BLaER1 (cell line): ENCODE results near the gene SH3TC1.

Experiments
- H3K27ac ChIP-seq: shearing (Covaris generic); formaldehyde crosslinking; 2 replicates; pipeline ENCODE4 v1.8.1; 2022
- H3K27me3 ChIP-seq: shearing (Covaris generic); formaldehyde crosslinking; 2 replicates; pipeline ENCODE4 v1.8.1; 2022
- H3K36me3 ChIP-seq: shearing (Covaris generic); formaldehyde crosslinking; 2 replicates; pipeline ENCODE4 v1.8.1; 2022
- H3K4me1 ChIP-seq: shearing (Covaris generic); formaldehyde crosslinking; 2 replicates; pipeline ENCODE4 v1.8.1; 2022
- H3K4me2 ChIP-seq: shearing (Covaris generic); formaldehyde crosslinking; 2 replicates; pipeline ENCODE4 v1.8.1; 2022
- H3K4me3 ChIP-seq: shearing (Covaris generic); formaldehyde crosslinking; 2 replicates; pipeline ENCODE4 v1.8.1; 2022
- H3K9ac ChIP-seq: shearing (Covaris generic); formaldehyde crosslinking; 2 replicates; pipeline ENCODE4 v1.8.1; 2022
- H3K9me3 ChIP-seq: shearing (Covaris generic); formaldehyde crosslinking; 2 replicates; pipeline ENCODE4 v1.8.1; 2022
- H4K20me1 ChIP-seq: shearing (Covaris generic); formaldehyde crosslinking; 2 replicates; pipeline ENCODE4 v1.8.1; 2022
- Cebpa-rat ChIP-seq: shearing (Covaris generic); IDR thresholded peaks from 2 replicates; pipeline ENCODE4 v1.8.1; 2022

The SH3TC1 gene

GRCh38 chr4:8179771-8180170 lies 19.3 kb upstream of the SH3TC1 start:
- Histone ChIP-seq H3K36me3 (no peaks in the 10 kb centered on the region), H3K4me2 (no peak overlapping the region), H3K4me3 (no peak overlapping the region), H3K9ac (no peak overlapping the region), H4K20me1 (no peaks in the 10 kb centered on the region), H3K27ac (no peak overlapping the region), H3K27me3 (no peaks in the 10 kb centered on the region), H3K4me1 (peaks cover 20% of the 10 kb centered on the region), H3K9me3 (no peaks in the 10 kb centered on the region)
- no peak for TF ChIP-seq Cebpa-rat

DNA sequence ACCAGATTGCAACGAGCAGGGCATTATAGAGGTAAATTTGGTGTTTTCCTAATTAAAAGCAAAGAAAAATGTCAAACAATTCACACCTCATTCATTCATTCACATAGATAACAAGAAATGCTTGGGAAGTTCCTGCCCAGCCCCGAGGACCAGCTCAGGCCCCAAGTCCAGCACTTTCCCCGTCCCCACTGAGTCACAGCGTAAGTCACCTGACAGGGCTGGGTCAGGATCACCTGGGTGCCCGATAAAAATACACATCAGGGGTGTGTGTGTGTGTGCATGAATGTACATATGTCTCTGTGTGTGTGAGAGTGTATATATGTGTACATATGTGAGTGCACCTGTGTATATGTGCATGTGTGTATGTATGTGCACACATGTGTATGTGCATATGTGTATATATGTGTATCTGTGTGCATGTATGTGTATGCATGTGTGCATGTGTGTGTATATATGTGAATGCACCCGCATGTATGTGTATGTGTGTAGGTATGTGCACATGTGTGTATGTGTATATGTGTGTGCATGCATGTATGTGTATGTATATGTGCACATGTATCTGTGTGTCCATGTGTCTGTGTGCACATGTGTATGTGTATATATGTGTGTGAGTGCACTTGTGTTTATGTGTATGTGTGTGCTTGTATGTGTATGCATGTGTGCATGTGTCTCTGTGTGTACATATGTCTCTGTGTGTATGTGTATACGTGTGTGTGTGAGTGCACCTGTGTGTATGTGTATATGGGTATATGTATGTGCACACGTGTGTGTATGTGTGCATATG lies 18.6 kb upstream of the SH3TC1 start:
- TF ChIP-seq Cebpa-rat: no peak
- no peak overlapping the region for H3K4me3 ChIP-seq
- no peak overlapping the region for H3K9ac ChIP-seq
- peaks cover 27% of the 10 kb centered on the region for H3K4me1 ChIP-seq
- no peaks in the 10 kb centered on the region for H3K27me3 ChIP-seq
- H3K27ac ChIP-seq: no peak overlapping the region
- H3K36me3 ChIP-seq: no peaks in the 10 kb centered on the region
- H3K9me3 ChIP-seq: no peaks in the 10 kb centered on the region
- no peaks in the 10 kb centered on the region for H4K20me1 ChIP-seq
- no peak overlapping the region for H3K4me2 ChIP-seq

GRCh38 chr4:8181119-8181518 lies 18.0 kb upstream of the SH3TC1 start:
- Histone ChIP-seq H3K9me3 (no peaks in the 10 kb centered on the region), H3K27me3 (no peaks in the 10 kb centered on the region), H4K20me1 (no peaks in the 10 kb centered on the region), H3K4me2 (no peak overlapping the region), H3K36me3 (no peaks in the 10 kb centered on the region), H3K27ac (no peak overlapping the region), H3K4me3 (no peak overlapping the region), H3K4me1 (peaks cover 33% of the 10 kb centered on the region), H3K9ac (no peak overlapping the region)
- TF ChIP-seq Cebpa-rat: no peak

- Histone ChIP-seq H3K27me3 (no peaks in the 10 kb centered on the region), H3K4me1 (peaks cover 35% of the 10 kb centered on the region), H3K9ac (no peak overlapping the region), H3K4me3 (no peak overlapping the region), H3K4me2 (no peak overlapping the region), H3K27ac (no peak overlapping the region), H3K9me3 (no peaks in the 10 kb centered on the region), H4K20me1 (no peaks in the 10 kb centered on the region), H3K36me3 (no peaks in the 10 kb centered on the region)
- TF ChIP-seq Cebpa-rat: no peak
These were observed 17.2 kb upstream of the SH3TC1 start for GRCh38 chr4:8181844-8182243.

DNA sequence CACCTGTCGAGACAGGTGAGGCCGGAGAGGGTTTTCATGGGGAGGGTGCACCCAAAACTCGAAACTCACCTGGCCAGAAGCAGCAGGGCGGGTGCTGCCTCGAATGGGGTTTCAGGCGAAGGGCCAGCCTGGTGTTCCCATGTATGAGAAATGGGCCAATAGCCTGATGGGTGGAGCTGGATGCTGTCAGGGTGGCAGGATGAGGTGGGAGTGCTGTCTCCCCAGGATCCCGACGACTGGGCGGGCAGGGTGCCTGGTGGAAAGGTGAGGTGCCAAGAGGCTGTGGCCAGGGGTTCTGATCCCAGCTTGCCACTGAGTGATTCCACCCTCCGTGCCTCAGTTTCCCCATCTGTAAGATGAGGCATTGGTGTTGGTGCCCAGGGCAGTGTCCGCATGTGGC lies 16.8 kb upstream of the SH3TC1 start:
- Histone ChIP-seq H3K36me3 (no peaks in the 10 kb centered on the region), H3K4me2 (no peak overlapping the region), H4K20me1 (no peaks in the 10 kb centered on the region), H3K4me3 (no peak overlapping the region), H3K4me1 (peaks cover 35% of the 10 kb centered on the region), H3K9me3 (no peaks in the 10 kb centered on the region), H3K9ac (no peak overlapping the region), H3K27me3 (no peaks in the 10 kb centered on the region), H3K27ac (no peak overlapping the region)
- no peak for TF ChIP-seq Cebpa-rat

DNA sequence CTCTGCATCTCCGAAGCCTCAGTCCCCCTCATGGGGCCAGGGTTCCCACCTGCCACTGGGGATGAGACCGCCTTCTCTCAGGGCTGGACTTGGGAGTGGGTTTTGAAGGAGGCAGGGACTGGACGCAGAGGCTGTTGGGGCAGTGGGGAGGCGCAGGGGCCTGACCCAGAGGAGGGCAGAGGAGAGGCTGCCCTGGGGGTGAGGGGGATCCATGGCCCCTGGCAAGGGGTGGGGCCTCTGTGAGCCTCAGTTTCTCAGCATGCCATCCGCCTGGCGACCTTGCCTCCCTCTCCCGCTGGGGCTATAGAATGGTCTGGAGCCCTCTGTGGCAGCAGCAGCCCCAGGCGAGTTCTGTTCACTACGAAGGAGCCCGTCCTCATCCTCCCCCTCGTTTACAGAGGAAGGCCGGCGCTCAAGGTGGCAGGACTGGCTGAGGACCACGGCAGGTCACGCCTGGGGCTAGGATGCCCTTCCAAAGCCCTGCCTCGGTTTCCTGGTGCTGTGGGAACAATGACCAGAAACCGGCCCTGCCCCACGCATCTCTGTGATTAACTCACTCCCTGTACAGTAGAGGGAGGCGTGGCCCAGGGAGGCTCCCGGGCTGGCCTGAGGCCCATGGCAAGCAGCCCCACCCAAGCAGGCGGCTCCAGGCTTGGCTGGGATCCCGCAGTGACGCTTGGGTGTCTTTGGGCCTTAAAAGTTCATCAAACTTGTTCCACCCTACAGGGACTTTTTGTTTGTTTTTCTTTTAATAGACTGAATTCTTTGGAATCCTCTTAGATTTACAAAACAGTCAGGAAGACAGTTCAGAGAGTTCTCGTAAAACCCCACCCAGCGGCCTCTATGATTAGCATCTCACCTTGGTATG lies 16.0 kb upstream of the SH3TC1 start:
- no peaks in the 10 kb centered on the region for H3K9me3 ChIP-seq
- H3K9ac ChIP-seq: no peak overlapping the region
- H3K27ac ChIP-seq: no peak overlapping the region
- H4K20me1 ChIP-seq: no peaks in the 10 kb centered on the region
- H3K36me3 ChIP-seq: no peaks in the 10 kb centered on the region
- no peak overlapping the region for H3K4me3 ChIP-seq
- no peak for TF ChIP-seq Cebpa-rat
- H3K4me1 ChIP-seq: peaks cover 41% of the 10 kb centered on the region
- no peak overlapping the region for H3K4me2 ChIP-seq
- H3K27me3 ChIP-seq: no peaks in the 10 kb centered on the region

GRCh38 chr4:8184061-8184460 lies 15.0 kb upstream of the SH3TC1 start:
- Histone ChIP-seq H3K9ac (no peak overlapping the region), H3K36me3 (no peaks in the 10 kb centered on the region), H3K4me1 (peaks cover 51% of the 10 kb centered on the region), H3K4me3 (no peak overlapping the region), H3K27me3 (no peaks in the 10 kb centered on the region), H4K20me1 (no peaks in the 10 kb centered on the region), H3K4me2 (no peak overlapping the region), H3K9me3 (no peaks in the 10 kb centered on the region), H3K27ac (no peak overlapping the region)
- no peak for TF ChIP-seq Cebpa-rat

- Histone ChIP-seq H3K4me2 (peak overlapping the region; percentile 69), H3K4me3 (no peak overlapping the region), H3K9me3 (no peaks in the 10 kb centered on the region), H4K20me1 (no peaks in the 10 kb centered on the region), H3K27me3 (no peaks in the 10 kb centered on the region), H3K36me3 (no peaks in the 10 kb centered on the region), H3K4me1 (peaks cover 63% of the 10 kb centered on the region), H3K27ac (no peak overlapping the region), H3K9ac (no peak overlapping the region)
- no peak for TF ChIP-seq Cebpa-rat
These were observed 13.8 kb upstream of the SH3TC1 start for GRCh38 chr4:8185295-8185694.

DNA sequence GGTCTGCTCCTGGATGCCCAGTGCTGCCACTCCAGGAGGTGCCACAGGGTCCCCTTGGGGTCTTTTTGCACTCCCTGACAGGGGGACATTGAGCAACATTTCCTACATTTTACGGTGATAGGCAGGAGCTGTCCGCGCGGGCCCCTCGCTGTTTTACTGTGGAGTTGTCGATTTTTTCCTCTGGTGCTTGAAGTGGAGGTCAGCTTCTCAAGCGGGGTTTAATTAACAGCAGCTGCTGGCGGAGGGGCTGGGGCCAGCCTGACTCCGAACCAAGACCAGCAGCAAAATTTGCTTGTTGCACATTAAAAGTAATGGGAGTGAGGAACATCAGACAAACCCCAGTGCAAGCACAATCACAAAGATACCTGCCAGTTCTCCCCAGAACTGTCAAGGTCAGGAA lies 13.2 kb upstream of the SH3TC1 start:
- H3K9ac ChIP-seq: no peak overlapping the region
- H3K4me1 ChIP-seq: peaks cover 70% of the 10 kb centered on the region
- H3K9me3 ChIP-seq: no peaks in the 10 kb centered on the region
- no peak overlapping the region for H3K27ac ChIP-seq
- no peaks in the 10 kb centered on the region for H4K20me1 ChIP-seq
- TF ChIP-seq Cebpa-rat: no peak
- no peaks in the 10 kb centered on the region for H3K27me3 ChIP-seq
- H3K36me3 ChIP-seq: no peaks in the 10 kb centered on the region
- H3K4me2 ChIP-seq: peak overlapping the region; percentile 69
- no peak overlapping the region for H3K4me3 ChIP-seq

DNA sequence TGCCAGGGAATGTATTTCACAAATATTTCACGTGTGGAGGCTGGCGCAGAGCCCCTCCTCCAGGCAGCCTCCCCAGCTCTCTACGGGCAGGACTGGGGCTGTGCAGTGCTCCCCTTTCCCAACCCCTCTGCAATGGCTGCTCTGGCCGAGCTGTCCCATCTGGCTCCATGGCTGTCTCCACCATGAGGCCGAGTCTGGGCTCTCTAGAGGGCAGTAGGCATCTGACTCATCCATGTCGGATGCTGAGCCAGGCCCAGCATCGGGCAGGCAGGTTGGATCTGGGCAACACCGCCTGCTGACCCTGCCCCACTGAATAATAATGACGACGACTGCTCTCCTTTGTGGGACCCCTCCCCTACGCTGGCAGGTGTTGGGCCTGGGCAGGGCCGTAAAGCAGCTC lies 11.0 kb upstream of the SH3TC1 start:
- H3K36me3 ChIP-seq: no peaks in the 10 kb centered on the region
- H3K27ac ChIP-seq: no peak overlapping the region
- H3K9me3 ChIP-seq: no peaks in the 10 kb centered on the region
- H3K4me3 ChIP-seq: no peak overlapping the region
- H3K4me2 ChIP-seq: peak overlapping the region; percentile 26
- H3K27me3 ChIP-seq: no peaks in the 10 kb centered on the region
- no peak overlapping the region for H3K9ac ChIP-seq
- H3K4me1 ChIP-seq: peaks cover 91% of the 10 kb centered on the region
- no peaks in the 10 kb centered on the region for H4K20me1 ChIP-seq
- TF ChIP-seq Cebpa-rat: no peak
